Vagina (tissue), 2 donors: Measurements from ENCODE around the gene KLHL3. TPM values are rescaled to one million over a fixed set of nuclear protein-coding genes. Genes with fewer than 3 reads are reported as not detected.
A peak's percentile ranks its signal among the peaks of the same experiment; 100 is the strongest.

Experiments used
- DNase-seq, 2 donors: peaks; one replicate each; pipeline ENCODE4 v3.0.0-alpha.2; 2017; ENCODE audit errors: extremely low spot score in 2 of 2
- H3K27ac ChIP-seq: fragments of 200-600 bp; sonication (generic); one replicate; pipeline ENCODE4 v1.5.1; 2019
- H3K27me3 ChIP-seq: fragments of 200-600 bp; sonication (generic); one replicate; pipeline ENCODE4 v1.5.1; 2019
- H3K36me3 ChIP-seq, 2 donors: fragments of 200-600 bp; sonication (generic); one replicate each; pipeline ENCODE4 v1.5.1; 2017 to 2019
- H3K4me1 ChIP-seq: fragments of 200-600 bp; sonication (generic); one replicate; pipeline ENCODE4 v1.5.1; 2019
- H3K4me3 ChIP-seq, 2 donors: fragments of 200-600 bp; sonication (generic); 1 replicate in 1 of 2; 2 replicates in 1 of 2; pipeline ENCODE4 v1.5.1; 2016 to 2019
- H3K9me3 ChIP-seq: fragments of 200-600 bp; sonication (generic); one replicate; pipeline ENCODE4 v1.5.1; 2019
- POLR2A ChIP-seq, 2 donors: fragments of 450-650 bp; IDR thresholded peaks; one replicate each; pipeline ENCODE4 v1.6.1; 2017; ENCODE audit warnings: antibody characterized with exemption in 2 of 2, mild to moderate bottlenecking in 2 of 2, moderate library complexity in 2 of 2
- POLR2AphosphoS5 ChIP-seq, 2 donors: sonication (generic); formaldehyde crosslinking; IDR thresholded peaks; one replicate each; pipeline ENCODE4 v1.9.0; 2017; ENCODE audit warnings: antibody characterized with exemption in 2 of 2, mild to moderate bottlenecking in 2 of 2, low read depth in 1 of 2; ENCODE audit not compliant: insufficient read depth in 1 of 2
- intact Hi-C: fragments of 100-400 bp; cut with DNase I; formaldehyde crosslinking; loops from one replicate; pipeline ENCODE4 v1.15.1; 2023
- total RNA-seq: library from RNA; depleted of rRNA; stranded (reverse); fragments of >200 nt; gene quantifications from one replicate; pipeline ENCODE4 v1.2.3, GENCODE V29; 2016
- TF ChIP-seq, protein P1 (sequence below), 3 experiments: fragments of 450-650 bp in 2 of 3; fragments of 200-600 bp in 1 of 3; sonication (generic) in 1 of 3; IDR thresholded peaks; one replicate each; pipeline ENCODE4 v1.5.1; 2017 to 2019; ENCODE audit warnings: antibody characterized with exemption in 3 of 3, mild to moderate bottlenecking in 2 of 3, moderate library complexity in 2 of 3

The KLHL3 gene
- total RNA-seq, 1 donor from 2014 or later = 7.4 TPM

DNA sequence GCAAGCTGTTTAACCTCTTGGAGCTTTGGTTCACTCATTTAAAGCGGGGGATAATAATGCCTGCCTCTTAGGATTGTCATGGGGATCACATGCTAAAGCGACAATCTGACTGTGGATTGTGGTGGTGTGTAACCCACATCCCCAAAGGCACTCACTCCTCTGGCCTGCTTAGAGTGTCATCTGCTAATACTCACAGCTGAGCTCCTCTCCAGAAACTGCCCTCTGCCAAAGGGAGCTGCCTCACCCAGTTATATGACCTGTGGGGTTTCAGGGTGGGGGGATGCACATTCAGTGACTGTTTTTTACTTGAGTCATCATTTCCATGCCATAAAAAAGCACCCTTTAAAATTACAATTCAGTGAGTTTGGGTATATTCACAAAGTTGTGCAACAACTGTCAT lies 126.8 kb downstream of the KLHL3 start:
- no peaks in the 10 kb centered on the region for H3K9me3 ChIP-seq
- H3K27ac ChIP-seq = no peak overlapping the region
- H3K4me1 ChIP-seq = no peaks in the 10 kb centered on the region
- no peak overlapping the region for H3K4me3 ChIP-seq
- intact Hi-C loops = no loop called here
- no peaks in the 10 kb centered on the region for H3K27me3 ChIP-seq
- DNase-seq = peak; percentile 6 to 58
- no peaks in the 10 kb centered on the region for H3K36me3 ChIP-seq
- TF ChIP-seq POLR2A (IDR thresholded peaks at IDR 0.05) (no peak), POLR2AphosphoS5 (IDR thresholded peaks at IDR 0.05; ENCODE audit: insufficient read depth in 1 of 2, low read depth in 1 of 2) (no peak)
- TF ChIP-seq, protein P1, sequence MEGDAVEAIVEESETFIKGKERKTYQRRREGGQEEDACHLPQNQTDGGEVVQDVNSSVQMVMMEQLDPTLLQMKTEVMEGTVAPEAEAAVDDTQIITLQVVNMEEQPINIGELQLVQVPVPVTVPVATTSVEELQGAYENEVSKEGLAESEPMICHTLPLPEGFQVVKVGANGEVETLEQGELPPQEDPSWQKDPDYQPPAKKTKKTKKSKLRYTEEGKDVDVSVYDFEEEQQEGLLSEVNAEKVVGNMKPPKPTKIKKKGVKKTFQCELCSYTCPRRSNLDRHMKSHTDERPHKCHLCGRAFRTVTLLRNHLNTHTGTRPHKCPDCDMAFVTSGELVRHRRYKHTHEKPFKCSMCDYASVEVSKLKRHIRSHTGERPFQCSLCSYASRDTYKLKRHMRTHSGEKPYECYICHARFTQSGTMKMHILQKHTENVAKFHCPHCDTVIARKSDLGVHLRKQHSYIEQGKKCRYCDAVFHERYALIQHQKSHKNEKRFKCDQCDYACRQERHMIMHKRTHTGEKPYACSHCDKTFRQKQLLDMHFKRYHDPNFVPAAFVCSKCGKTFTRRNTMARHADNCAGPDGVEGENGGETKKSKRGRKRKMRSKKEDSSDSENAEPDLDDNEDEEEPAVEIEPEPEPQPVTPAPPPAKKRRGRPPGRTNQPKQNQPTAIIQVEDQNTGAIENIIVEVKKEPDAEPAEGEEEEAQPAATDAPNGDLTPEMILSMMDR (IDR thresholded peaks at IDR 0.05) = no peak

DNA sequence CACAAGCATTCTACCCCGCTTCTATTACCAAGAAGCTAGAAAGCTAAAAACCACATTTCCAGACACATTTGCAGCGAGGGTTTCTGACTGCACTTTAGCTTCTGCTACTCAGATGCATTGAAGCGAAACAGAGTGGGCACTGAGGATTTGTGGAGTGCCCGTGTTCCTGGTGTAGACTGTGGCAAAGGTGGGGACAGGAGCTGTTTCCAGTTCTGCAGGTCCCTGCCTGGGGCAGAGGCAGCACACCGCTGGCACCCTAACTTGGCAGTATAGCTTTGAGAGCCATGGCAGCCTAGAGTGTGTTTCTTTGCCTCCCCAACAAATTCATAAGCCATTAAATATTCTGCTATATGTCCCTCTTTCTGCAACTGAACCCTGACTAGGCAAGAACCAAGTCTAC lies 128.1 kb downstream of the KLHL3 start:
- H3K4me1 ChIP-seq = no peaks in the 10 kb centered on the region
- DNase-seq = peak; percentile 69 to 82
- no peaks in the 10 kb centered on the region for H3K27me3 ChIP-seq
- H3K9me3 ChIP-seq = no peaks in the 10 kb centered on the region
- TF ChIP-seq POLR2AphosphoS5 (IDR thresholded peaks at IDR 0.05; ENCODE audit: insufficient read depth in 1 of 2, low read depth in 1 of 2) = no peak
- TF ChIP-seq POLR2A (IDR thresholded peaks at IDR 0.05) = no peak
- TF ChIP-seq, protein P1 (IDR thresholded peaks at IDR 0.05) = no peak
- intact Hi-C loops = no loop called here
- H3K27ac ChIP-seq = no peak overlapping the region
- H3K4me3 ChIP-seq = no peak overlapping the region
- H3K36me3 ChIP-seq = no peaks in the 10 kb centered on the region

DNA sequence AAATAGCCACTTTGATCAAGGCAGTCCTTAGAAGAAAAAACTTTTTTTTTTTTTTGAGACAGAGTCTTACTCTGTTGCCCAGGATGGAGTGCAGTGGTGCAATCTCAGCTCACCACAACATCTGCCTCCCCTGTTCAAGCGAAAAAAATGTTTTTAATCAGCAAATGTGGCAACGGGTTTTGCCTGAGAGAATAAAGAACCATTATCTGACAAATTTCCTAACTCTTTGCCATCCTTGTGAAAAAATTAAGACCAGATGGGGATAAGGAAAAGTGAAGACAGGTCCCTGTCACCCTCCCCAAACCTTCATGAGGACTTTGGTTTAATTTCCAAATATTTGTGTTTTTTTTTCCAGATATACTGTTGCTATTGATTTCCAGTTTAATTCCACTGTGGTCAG lies 129.5 kb downstream of the KLHL3 start:
- no peak for DNase-seq
- H3K4me3 ChIP-seq = no peak overlapping the region

DNA sequence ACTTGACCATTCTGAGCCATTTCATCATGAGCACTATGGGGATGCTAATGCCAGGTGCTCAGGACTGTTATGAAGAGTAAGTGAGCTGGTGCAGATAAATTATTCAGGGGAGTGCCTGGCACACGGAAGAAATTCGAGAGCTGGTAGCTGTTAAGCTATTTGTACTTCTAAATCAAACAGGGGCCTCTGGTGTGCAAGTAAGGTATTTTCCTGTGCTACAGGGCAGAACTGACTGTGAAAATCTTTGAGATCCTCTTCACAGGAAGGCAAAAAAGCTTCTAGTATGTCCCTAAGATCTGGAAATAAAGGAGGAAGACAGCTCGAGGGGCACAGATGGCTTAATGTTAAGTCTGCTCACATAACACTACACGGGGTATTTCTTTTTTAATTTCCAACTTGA lies 130.5 kb downstream of the KLHL3 start:
- H3K27ac ChIP-seq = no peak overlapping the region
- H3K27me3 ChIP-seq = no peaks in the 10 kb centered on the region
- no peak for TF ChIP-seq POLR2A (IDR thresholded peaks at IDR 0.05)
- H3K4me3 ChIP-seq = no peak overlapping the region
- H3K36me3 ChIP-seq = no peaks in the 10 kb centered on the region
- DNase-seq = no peak
- no peaks in the 10 kb centered on the region for H3K4me1 ChIP-seq
- H3K9me3 ChIP-seq = no peaks in the 10 kb centered on the region
- intact Hi-C loops = no loop called here

More for the DNA sequence above, 129.5 kb downstream of the KLHL3 start:
- Histone ChIP-seq H3K27ac (no peak overlapping the region), H3K36me3 (no peaks in the 10 kb centered on the region), H3K9me3 (no peaks in the 10 kb centered on the region), H3K27me3 (no peaks in the 10 kb centered on the region), H3K4me1 (no peaks in the 10 kb centered on the region)
- intact Hi-C loops = no loop called here
- TF ChIP-seq, protein P1 (IDR thresholded peaks at IDR 0.05) = no peak
- TF ChIP-seq POLR2AphosphoS5 (IDR thresholded peaks at IDR 0.05; ENCODE audit: insufficient read depth in 1 of 2, low read depth in 1 of 2) = no peak
- TF ChIP-seq POLR2A (IDR thresholded peaks at IDR 0.05) = no peak

DNA sequence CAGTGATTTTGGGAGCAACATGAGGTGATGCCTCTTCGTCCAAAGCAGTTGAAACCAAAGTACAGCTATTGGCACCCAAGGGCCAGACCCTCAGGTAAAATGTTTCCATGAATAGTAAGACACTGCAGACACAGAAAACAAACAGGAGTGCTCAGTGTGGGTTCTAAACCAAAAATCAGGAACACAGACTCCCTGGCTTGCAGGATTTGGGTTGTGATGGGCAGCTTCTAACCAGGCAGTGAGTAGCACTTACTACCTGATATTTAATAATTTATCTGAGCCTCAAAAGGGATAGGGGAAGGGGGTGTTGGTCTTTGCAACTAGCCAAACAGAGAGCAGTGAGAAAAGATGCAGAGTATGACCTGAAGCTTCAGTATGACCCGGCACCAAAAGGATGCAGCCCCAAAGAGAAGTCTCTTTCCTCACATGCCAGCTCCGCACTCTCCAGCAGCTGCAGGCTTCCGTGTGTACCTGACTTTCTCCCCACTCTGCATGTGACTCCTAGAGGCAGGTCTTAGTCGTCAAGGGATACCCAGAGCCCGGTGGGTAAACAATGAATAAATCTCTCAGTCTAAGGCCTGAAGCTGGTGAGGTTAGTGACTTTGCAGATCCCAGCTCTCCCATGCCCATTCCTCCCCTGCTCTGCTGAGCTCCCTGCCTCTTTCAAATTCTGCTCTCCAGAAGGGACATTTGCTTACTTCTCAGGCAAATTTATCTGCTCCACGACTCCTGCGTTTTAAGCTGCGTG lies 131.4 kb downstream of the KLHL3 start:
- Histone ChIP-seq H3K9me3 (no peaks in the 10 kb centered on the region), H3K36me3 (no peaks in the 10 kb centered on the region), H3K4me1 (no peaks in the 10 kb centered on the region), H3K27ac (no peak overlapping the region), H3K27me3 (no peaks in the 10 kb centered on the region), H3K4me3 (no peak overlapping the region)
- peak; percentile 67 to 70 for DNase-seq
- intact Hi-C loops = no loop called here
- no peak for TF ChIP-seq POLR2A (IDR thresholded peaks at IDR 0.05)
- TF ChIP-seq, protein P1 (IDR thresholded peaks at IDR 0.05) = no peak
- no peak for TF ChIP-seq POLR2AphosphoS5 (IDR thresholded peaks at IDR 0.05; ENCODE audit: insufficient read depth in 1 of 2, low read depth in 1 of 2)
